Vagina (tissue), 2 donors: ENCODE data around the gene FASTKD1.

Experiments
- POLR2A ChIP-seq, 2 donors: fragments of 450-650 bp; IDR thresholded peaks; one replicate each; pipeline ENCODE4 v1.6.1; 2017; ENCODE audit warnings: antibody characterized with exemption in 2 of 2, mild to moderate bottlenecking in 2 of 2, moderate library complexity in 2 of 2
- TF ChIP-seq, protein P1 (sequence below), 3 experiments: fragments of 450-650 bp in 2 of 3; fragments of 200-600 bp in 1 of 3; sonication (generic) in 1 of 3; IDR thresholded peaks; one replicate each; pipeline ENCODE4 v1.5.1; 2017 to 2019; ENCODE audit warnings: antibody characterized with exemption in 3 of 3, mild to moderate bottlenecking in 2 of 3, moderate library complexity in 2 of 3

GRCh38 chr2:169599568-169599967 is 25.9 kb upstream of the FASTKD1 start:
- TF ChIP-seq, protein P1, sequence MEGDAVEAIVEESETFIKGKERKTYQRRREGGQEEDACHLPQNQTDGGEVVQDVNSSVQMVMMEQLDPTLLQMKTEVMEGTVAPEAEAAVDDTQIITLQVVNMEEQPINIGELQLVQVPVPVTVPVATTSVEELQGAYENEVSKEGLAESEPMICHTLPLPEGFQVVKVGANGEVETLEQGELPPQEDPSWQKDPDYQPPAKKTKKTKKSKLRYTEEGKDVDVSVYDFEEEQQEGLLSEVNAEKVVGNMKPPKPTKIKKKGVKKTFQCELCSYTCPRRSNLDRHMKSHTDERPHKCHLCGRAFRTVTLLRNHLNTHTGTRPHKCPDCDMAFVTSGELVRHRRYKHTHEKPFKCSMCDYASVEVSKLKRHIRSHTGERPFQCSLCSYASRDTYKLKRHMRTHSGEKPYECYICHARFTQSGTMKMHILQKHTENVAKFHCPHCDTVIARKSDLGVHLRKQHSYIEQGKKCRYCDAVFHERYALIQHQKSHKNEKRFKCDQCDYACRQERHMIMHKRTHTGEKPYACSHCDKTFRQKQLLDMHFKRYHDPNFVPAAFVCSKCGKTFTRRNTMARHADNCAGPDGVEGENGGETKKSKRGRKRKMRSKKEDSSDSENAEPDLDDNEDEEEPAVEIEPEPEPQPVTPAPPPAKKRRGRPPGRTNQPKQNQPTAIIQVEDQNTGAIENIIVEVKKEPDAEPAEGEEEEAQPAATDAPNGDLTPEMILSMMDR (IDR thresholded peaks at IDR 0.05): no peak
- no peak for TF ChIP-seq POLR2A (IDR thresholded peaks at IDR 0.05)
